Measurements from ENCODE around the gene RARRES2.
"Not testable (repeated sequence)": the region's sequence is repeated elsewhere in the genome, so short reads cannot be mapped to it uniquely, and the experiment has no call there.

Gene RARRES2

GRCh38 chr7:150324373-150324961 lies 17.0 kb downstream of the RARRES2 start:
- Histone ChIP-seq H3K4me3 (no peak overlapping the region), H3K27ac (no peak overlapping the region)
- no peak for TF ChIP-seq CTCF (IDR thresholded peaks at IDR 0.05)
- peak; percentile 56 for DNase-seq (ENCODE audit: low spot score)

DNA sequence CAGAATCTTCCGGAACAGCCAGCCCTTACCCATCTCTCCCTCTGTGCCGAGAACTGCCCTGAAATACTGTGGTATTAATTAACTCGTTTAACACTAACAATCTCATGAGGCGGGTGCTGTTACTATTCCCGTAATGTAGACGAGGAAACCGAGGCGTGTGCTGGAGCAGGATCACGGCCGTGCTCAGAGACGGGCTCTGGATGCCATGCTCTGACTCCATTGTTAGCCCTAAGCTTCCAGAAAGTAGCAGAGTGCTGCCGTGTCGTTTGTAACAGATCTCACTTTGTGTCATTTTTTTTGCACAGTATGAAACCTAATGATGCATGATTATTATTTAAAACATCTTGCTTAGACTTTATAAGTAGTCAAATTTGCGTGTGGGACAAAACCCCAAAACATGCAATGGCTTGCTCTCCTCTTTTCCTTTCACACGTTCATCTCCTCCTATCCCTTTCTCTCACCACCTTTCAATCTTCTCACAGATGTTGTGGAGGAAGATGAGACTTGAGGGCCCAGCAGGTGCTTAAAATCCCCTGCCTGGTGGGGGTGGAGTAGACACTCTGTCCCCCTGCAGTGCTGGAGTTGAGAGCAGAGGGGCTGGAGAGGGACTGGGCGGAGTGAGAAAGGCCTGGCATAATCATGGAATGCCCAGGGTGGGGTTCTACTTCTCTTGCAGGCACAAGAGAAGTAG lies 17.6 kb downstream of the RARRES2 start:
- no peak for DNase-seq (ENCODE audit: low spot score)
- Histone ChIP-seq H3K27ac (peak overlapping the region in 1 of 2 donors; percentile 20), H3K4me3 (peak overlapping the region; percentile 68)
- TF ChIP-seq CTCF (IDR thresholded peaks at IDR 0.05) = no peak

GRCh38 chr7:150322833-150323681 lies 18.4 kb downstream of the RARRES2 start, which contains the start of the genes ACTR3C and LRRC61:
Gene ACTR3C, minus strand, starts transcription at chr7:150323545. Its CDS starts 28,249 bp downstream, at chr7:150295296.
Gene LRRC61, plus strand, starts transcription at chr7:150323355. Its CDS starts 13,507 bp downstream, at chr7:150336862.
- Histone ChIP-seq H3K27ac (peak within 1 kb of the TSS in 1 of 2 donors; percentile 20), H3K4me3 (peak within 1 kb of the TSS; percentile 68)
- DNase-seq (ENCODE audit: low spot score) = peak; percentile 67
- TF ChIP-seq CTCF (IDR thresholded peaks at IDR 0.05) = no peak

DNA sequence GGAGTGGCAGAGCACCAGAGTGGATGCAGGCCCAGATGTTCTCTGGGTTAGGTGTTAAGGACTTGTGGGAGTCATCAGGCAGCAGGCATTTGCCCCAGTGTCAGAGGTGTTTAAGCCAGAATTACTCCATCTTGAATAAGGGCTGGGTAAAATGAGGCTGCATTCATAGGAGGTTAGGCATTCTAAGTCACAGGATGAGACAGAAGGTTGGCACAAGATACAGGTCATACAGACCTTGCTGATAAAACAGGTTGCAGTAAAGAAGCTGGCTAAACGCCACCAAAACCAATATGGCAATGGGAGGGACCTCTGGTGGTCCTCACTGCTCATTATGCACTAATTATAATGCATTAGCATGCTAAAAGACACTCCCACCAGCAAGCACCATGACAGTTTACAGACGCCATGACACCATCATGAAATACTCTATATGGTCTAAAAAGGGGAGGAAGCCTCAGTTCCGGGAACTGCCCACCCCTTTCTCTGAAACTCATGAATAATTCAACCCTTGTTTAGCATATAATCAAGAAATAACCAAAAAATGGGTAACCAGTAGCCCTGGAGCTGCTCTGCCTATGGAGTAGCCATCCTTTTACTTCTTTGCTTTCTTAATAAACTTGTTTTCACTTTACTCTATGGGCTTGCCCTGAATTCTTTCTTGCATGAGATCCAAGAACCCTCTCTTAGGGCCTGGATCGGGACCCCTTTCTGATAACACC lies 19.2 kb downstream of the RARRES2 start:
- Histone ChIP-seq H3K4me3 (peak overlapping the region; percentile 68), H3K27ac (no peak overlapping the region)
- no peak for TF ChIP-seq CTCF (IDR thresholded peaks at IDR 0.05)
- DNase-seq (ENCODE audit: low spot score) = no peak

DNA sequence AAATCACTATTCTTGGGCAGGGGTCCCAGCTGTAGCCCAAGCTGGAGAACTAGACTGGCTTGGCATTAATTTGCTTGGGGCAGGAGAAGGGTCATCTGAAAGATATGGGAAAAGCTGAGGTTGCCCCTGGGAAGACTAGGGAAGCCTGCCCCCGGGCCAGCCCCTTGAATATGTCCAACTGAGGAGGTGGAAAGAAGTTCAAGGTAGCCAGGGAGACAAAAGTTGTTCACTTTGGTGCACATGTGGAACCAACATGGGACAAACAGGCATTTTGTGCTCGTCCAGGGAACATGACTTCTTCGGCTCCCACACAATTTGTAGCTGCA lies 19.7 kb downstream of the RARRES2 start:
- Histone ChIP-seq H3K27ac (no peak overlapping the region), H3K4me3 (no peak overlapping the region)
- TF ChIP-seq CTCF (IDR thresholded peaks at IDR 0.05) = no peak
- DNase-seq (ENCODE audit: low spot score) = peak; percentile 58

- H3K4me3 ChIP-seq = no peak overlapping the region
- no peak overlapping the region for H3K27ac ChIP-seq
- peak; percentile 8 for DNase-seq (ENCODE audit: low spot score)
- TF ChIP-seq CTCF (IDR thresholded peaks at IDR 0.05) = no peak
Measured at GRCh38 chr7:150317748-150318444, 23.5 kb downstream of the RARRES2 start.

- H3K27ac ChIP-seq, H3K4me3 ChIP-seq: not testable (repeated sequence)
- DNase-seq (ENCODE audit: low spot score) = peak; percentile 5
Measured at GRCh38 chr7:150316987-150317386, 24.4 kb downstream of the RARRES2 start.

Data from coronary artery (tissue), 2 donors.